Psoas muscle (tissue), 8 donors: ENCODE results near the gene RBP4. TPM values are rescaled to one million over a fixed set of nuclear protein-coding genes. Genes with fewer than 3 reads are reported as not detected.
A peak's percentile ranks its signal among the peaks of the same experiment; 100 is the strongest.

Source experiments
- ATAC-seq, 4 donors: fragments of 200-7000 bp; cut with Tn5 transposase; one replicate each; pipeline ENCODE4 v1.9.1; 2020; ENCODE audit warnings: moderate library complexity in 3 of 4, mild to moderate bottlenecking in 2 of 4
- DNase-seq, 2 donors: peaks; one replicate each; pipeline ENCODE4 v3.0.0-alpha.2; 2020
- H3K27ac ChIP-seq: fragments of 200-600 bp; one replicate; pipeline ENCODE4 v1.8.0; 2022
- H3K27me3 ChIP-seq, 3 donors: fragments of 200-600 bp in 1 of 3; one replicate each; pipeline versions ENCODE4 v1.6.1 to v1.8.0; 2013 to 2022; ENCODE audit warnings: low read length in 2 of 3, mild to moderate bottlenecking in 2 of 3, moderate library complexity in 1 of 3; ENCODE audit not compliant: insufficient read depth in 3 of 3
- H3K36me3 ChIP-seq, 2 donors: fragments of 200-600 bp in 1 of 2; one replicate each; pipeline versions ENCODE4 v1.6.1 to v1.8.0; 2013 to 2022; ENCODE audit warnings: low read depth in 1 of 2, mild to moderate bottlenecking in 1 of 2, moderate library complexity in 1 of 2; ENCODE audit not compliant: insufficient read depth in 1 of 2
- H3K4me1 ChIP-seq: fragments of 200-600 bp; one replicate; pipeline ENCODE4 v1.8.0; 2022
- H3K4me3 ChIP-seq: fragments of 200-600 bp; one replicate; pipeline ENCODE4 v1.8.0; 2022; ENCODE audit warnings: mild to moderate bottlenecking
- H3K9me3 ChIP-seq: fragments of 200-600 bp; one replicate; pipeline ENCODE4 v1.8.0; 2022
- WGBS, 3 donors: extraction: QIAGEN DNeasy Blood & Tissue Kit; methylation state at CpG; one replicate each; pipeline versions ENCODE4 v1.1.6 to v1.1.7; 2013; 5-methylcytosine and 5-hydroxymethylcytosine counted together
- intact Hi-C, 2 donors: fragments of 100-400 bp; cut with DNase I; formaldehyde crosslinking; loops; one replicate each; pipeline versions ENCODE4 v1.11.0 to v1.14.2; 2022
- polyA plus RNA-seq, 3 donors: library from polyadenylated mRNA; stranded (reverse); fragments of 200-250 nt; gene quantifications; one replicate each; pipeline ENCODE4 v1.2.3, GENCODE V29; 2013
- total RNA-seq, 4 donors: library from RNA; stranded (reverse); fragmentation: NEBNext Ultra II Directional in 2 of 4; extraction: Animal tissue kit (Norgen Biotek cat#: 25700) in 2 of 4; gene quantifications; one replicate each; pipeline versions ENCODE4 v1.2.1 to v1.2.4, GENCODE V29; 2021 to 2023
- TF ChIP-seq, protein P1 (sequence below): fragments of 200-600 bp; IDR thresholded peaks from one replicate; pipeline ENCODE4 v1.8.0; 2022; ENCODE audit warnings: antibody characterized with exemption
- donor health status: healthy with polysubstance abuse.
- donor health status: DM: no; HTN: no; CAD: no; lungs with moderate emphysema.
- donor health status: Bipolar disorder and iron deficiency.
- donor health status: healthy.
- donor health status: DM: yes; HTN: yes; CAD: no.
- donor health status: DM: no; HTN: no; CAD: no.
- donor health status: DM: no; HTN: no; CAD: no.
- donor health status: DM: yes; HTN: yes; CAD: no.

RBP4 gene
- total and polyA plus RNA-seq, 7 donors = 1.0 to 13.6 (median 2.2) TPM

GRCh38 chr10:93604146-93604545 is 3.1 kb upstream of the RBP4 start:
- intact Hi-C loops = no loop called here
- 62 to 68% (median 63%) methylated on average over 2 of the region's 2 CpGs for WGBS, 3 donors

DNA sequence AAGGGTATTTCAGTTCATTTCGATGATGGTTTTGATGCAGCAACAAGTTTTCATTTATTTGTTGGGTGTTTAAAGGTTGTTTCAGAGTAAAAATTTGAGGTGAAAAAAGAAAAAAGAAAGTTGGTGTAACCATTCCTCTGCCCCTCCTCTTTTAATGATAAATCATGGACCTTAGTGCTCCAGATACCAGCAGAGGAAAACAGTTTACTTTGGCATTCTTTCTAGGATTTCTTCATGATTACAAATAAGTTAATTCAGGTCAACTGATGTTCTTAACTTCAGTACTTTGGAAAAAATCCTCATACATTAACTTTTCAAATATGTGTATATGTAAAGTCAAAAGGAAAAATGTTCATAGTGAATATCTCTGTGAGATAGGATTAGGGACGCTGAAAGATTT is 2.0 kb upstream of the RBP4 start:
- TF ChIP-seq, protein P1, sequence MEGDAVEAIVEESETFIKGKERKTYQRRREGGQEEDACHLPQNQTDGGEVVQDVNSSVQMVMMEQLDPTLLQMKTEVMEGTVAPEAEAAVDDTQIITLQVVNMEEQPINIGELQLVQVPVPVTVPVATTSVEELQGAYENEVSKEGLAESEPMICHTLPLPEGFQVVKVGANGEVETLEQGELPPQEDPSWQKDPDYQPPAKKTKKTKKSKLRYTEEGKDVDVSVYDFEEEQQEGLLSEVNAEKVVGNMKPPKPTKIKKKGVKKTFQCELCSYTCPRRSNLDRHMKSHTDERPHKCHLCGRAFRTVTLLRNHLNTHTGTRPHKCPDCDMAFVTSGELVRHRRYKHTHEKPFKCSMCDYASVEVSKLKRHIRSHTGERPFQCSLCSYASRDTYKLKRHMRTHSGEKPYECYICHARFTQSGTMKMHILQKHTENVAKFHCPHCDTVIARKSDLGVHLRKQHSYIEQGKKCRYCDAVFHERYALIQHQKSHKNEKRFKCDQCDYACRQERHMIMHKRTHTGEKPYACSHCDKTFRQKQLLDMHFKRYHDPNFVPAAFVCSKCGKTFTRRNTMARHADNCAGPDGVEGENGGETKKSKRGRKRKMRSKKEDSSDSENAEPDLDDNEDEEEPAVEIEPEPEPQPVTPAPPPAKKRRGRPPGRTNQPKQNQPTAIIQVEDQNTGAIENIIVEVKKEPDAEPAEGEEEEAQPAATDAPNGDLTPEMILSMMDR = no peak
- no peak overlapping the region for H3K4me3 ChIP-seq
- 94 to 100% (median 98%) methylated on average over 2 of the region's 2 CpGs for WGBS, 3 donors

More at GRCh38 chr10:93604146-93604545, 3.1 kb upstream of the RBP4 start:
- peaks cover 3% of the 10 kb centered on the region for H3K9me3 ChIP-seq
- H3K36me3 ChIP-seq = no peaks in the 10 kb centered on the region
- no peak for ATAC-seq
- H3K4me3 ChIP-seq = no peak overlapping the region
- no peak for DNase-seq
- TF ChIP-seq, protein P1 = no peak
- no peaks in the 10 kb centered on the region for H3K4me1 ChIP-seq
- H3K27me3 ChIP-seq = peaks cover 0 to 46% (median 2%) of the 10 kb centered on the region in 3 donors
- no peak overlapping the region for H3K27ac ChIP-seq

DNA sequence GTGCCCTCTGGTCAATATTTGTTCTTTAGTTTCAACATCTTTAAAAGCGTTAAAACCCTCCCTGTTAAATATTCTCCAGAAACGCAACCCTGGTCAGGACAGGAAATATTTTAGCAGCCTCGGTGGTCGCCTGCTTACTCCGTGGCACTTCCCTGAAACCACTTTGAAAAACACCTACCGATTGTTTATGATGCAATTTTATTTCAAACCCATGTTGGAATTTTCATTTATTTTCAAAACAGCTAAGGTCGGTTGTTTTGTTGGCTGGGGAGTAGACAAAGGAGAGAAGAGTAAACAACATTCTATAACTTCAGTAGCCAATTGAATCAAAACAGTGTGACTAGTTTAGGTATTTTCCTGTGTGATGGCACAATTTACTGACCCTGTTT is 733 bp upstream of the RBP4 start:
- H3K4me3 ChIP-seq = no peak overlapping the region
- WGBS, 3 donors = 7 to 12% (median 8%) methylated on average over 7 of the region's 7 CpGs
- peaks cover 0 to 49% (median 2%) of the 10 kb centered on the region in 3 donors for H3K27me3 ChIP-seq
- H3K36me3 ChIP-seq = no peaks in the 10 kb centered on the region
- H3K4me1 ChIP-seq = no peaks in the 10 kb centered on the region
- TF ChIP-seq, protein P1 = no peak
- intact Hi-C loops = no loop called here
- no peaks in the 10 kb centered on the region for H3K9me3 ChIP-seq
- no peak for ATAC-seq
- DNase-seq = no peak
- H3K27ac ChIP-seq = no peak overlapping the region

More for the DNA sequence above, 2.0 kb upstream of the RBP4 start:
- intact Hi-C loops = no loop called here
- Histone ChIP-seq H3K36me3 (no peaks in the 10 kb centered on the region), H3K27ac (no peak overlapping the region), H3K9me3 (peaks cover 3% of the 10 kb centered on the region), H3K4me1 (no peaks in the 10 kb centered on the region), H3K27me3 (peaks cover 0 to 49% (median 2%) of the 10 kb centered on the region in 3 donors)
- no peak for ATAC-seq
- no peak for DNase-seq

DNA sequence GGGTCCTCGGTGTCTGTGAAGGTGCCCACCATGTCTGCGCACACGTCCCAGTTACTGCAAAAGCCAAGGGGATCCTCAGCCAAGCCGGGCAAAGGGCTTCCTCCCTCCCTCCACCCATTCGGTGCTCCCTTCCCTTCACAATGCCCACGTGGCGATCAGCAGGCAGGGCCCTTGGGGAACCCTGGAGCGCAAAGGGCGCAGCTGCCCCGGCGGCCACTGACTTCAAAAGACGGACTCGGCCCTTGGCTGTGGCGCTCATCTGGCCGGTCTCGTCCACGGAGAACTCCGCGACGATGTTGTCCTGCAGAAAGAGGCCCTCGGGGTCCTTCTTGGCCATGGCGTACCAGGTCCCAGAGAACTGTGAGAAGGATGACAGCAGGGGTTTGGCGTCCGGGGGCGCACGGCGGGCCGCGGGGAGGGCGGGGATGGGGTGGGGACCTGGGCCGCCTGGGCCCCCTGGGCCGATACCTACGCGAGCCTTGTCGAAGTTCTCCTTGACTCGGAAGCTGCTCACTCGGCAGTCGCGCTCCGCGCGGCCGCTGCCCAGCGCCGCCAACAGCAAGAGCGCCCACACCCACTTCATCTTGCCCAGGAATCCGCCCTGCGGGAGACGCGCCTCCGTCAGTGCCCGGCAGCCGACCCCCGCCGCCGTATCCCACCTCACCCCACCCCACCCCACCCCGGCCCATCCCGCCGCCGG is 439 bp downstream of the RBP4 start:
- 5 to 9% (median 8%) methylated on average over 48 to 60 of the region's 60 CpGs for WGBS, 3 donors
- H3K36me3 ChIP-seq = no peaks in the 10 kb centered on the region

More for the DNA sequence above, 439 bp downstream of the RBP4 start:
- DNase-seq (peak; percentile 27 to 55), ATAC-seq (no peak)
- Histone ChIP-seq H3K4me3 (peak overlapping the region; percentile 54), H3K27ac (no peak overlapping the region), H3K9me3 (no peaks in the 10 kb centered on the region), H3K27me3 (peaks cover 0 to 49% (median 2%) of the 10 kb centered on the region in 3 donors), H3K4me1 (no peaks in the 10 kb centered on the region)
- intact Hi-C loops = no loop called here
- TF ChIP-seq, protein P1 = no peak
